Tibial nerve (tissue), 4 donors: ENCODE results near the gene GAA.

ENCODE experiments used
- CTCF ChIP-seq, 5 experiments: fragments of 200-600 bp in 3 of 5; fragments of 450-650 bp in 2 of 5; sonication (generic) in 3 of 5; IDR thresholded peaks; one replicate each; pipeline ENCODE4 v1.5.1; 2016 to 2019; ENCODE audit warnings: antibody characterized with exemption in 5 of 5, mild to moderate bottlenecking in 3 of 5, moderate library complexity in 2 of 5
- EP300 ChIP-seq, 2 donors: sonication (generic); formaldehyde crosslinking; IDR thresholded peaks; one replicate each; pipeline ENCODE4 v1.6.1; 2017; ENCODE audit warnings: antibody characterized with exemption in 2 of 2, mild to moderate bottlenecking in 1 of 2
- POLR2A ChIP-seq, 2 donors: fragments of 450-650 bp; IDR thresholded peaks; one replicate each; pipeline ENCODE4 v1.6.1; 2017; ENCODE audit warnings: antibody characterized with exemption in 2 of 2, mild to moderate bottlenecking in 2 of 2, moderate library complexity in 2 of 2

GRCh38 chr17:80118601-80119270, 17.4 kb downstream of the GAA start:
- TF ChIP-seq CTCF (IDR thresholded peaks at IDR 0.05), result no peak
- TF ChIP-seq EP300 (IDR thresholded peaks at IDR 0.05), result no peak
- TF ChIP-seq POLR2A (IDR thresholded peaks at IDR 0.05), result no peak
